Measurements from ENCODE around the gene DNAH12. TPM values are rescaled to one million over a fixed set of nuclear protein-coding genes. Genes with fewer than 3 reads are reported as not detected.

Gene DNAH12
- polyA plus RNA-seq, 1 donor from 2014 or later, result 1.8 TPM

DNA sequence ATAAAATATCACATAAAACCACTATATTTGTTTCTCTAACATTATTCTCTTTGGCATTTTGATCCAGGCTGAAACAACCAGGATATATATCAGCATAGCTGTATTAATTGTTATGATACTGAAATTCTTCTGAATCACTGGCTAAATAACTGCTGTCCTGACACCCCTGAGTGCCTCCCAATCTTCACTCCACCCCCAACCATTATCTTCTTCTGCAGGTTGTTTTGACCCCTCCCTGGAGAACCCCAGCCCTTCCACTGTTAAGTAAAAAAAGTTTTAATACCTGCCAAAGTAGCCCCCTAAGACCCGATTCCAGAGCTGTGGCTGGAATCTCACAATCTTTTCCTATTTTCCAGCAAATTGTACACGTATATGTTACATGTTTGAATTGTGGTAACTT, 124.1 kb downstream of the DNAH12 start:
- TF ChIP-seq, protein P1, sequence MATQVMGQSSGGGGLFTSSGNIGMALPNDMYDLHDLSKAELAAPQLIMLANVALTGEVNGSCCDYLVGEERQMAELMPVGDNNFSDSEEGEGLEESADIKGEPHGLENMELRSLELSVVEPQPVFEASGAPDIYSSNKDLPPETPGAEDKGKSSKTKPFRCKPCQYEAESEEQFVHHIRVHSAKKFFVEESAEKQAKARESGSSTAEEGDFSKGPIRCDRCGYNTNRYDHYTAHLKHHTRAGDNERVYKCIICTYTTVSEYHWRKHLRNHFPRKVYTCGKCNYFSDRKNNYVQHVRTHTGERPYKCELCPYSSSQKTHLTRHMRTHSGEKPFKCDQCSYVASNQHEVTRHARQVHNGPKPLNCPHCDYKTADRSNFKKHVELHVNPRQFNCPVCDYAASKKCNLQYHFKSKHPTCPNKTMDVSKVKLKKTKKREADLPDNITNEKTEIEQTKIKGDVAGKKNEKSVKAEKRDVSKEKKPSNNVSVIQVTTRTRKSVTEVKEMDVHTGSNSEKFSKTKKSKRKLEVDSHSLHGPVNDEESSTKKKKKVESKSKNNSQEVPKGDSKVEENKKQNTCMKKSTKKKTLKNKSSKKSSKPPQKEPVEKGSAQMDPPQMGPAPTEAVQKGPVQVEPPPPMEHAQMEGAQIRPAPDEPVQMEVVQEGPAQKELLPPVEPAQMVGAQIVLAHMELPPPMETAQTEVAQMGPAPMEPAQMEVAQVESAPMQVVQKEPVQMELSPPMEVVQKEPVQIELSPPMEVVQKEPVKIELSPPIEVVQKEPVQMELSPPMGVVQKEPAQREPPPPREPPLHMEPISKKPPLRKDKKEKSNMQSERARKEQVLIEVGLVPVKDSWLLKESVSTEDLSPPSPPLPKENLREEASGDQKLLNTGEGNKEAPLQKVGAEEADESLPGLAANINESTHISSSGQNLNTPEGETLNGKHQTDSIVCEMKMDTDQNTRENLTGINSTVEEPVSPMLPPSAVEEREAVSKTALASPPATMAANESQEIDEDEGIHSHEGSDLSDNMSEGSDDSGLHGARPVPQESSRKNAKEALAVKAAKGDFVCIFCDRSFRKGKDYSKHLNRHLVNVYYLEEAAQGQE (IDR thresholded peaks at IDR 0.05; ENCODE audit: borderline replicate concordance), result no peak
- TF ChIP-seq EZH2 (IDR thresholded peaks at IDR 0.05; ENCODE audit: borderline replicate concordance, insufficient read depth, low read length, poor library complexity, severe bottlenecking), result no peak
- TF ChIP-seq, protein P2, sequence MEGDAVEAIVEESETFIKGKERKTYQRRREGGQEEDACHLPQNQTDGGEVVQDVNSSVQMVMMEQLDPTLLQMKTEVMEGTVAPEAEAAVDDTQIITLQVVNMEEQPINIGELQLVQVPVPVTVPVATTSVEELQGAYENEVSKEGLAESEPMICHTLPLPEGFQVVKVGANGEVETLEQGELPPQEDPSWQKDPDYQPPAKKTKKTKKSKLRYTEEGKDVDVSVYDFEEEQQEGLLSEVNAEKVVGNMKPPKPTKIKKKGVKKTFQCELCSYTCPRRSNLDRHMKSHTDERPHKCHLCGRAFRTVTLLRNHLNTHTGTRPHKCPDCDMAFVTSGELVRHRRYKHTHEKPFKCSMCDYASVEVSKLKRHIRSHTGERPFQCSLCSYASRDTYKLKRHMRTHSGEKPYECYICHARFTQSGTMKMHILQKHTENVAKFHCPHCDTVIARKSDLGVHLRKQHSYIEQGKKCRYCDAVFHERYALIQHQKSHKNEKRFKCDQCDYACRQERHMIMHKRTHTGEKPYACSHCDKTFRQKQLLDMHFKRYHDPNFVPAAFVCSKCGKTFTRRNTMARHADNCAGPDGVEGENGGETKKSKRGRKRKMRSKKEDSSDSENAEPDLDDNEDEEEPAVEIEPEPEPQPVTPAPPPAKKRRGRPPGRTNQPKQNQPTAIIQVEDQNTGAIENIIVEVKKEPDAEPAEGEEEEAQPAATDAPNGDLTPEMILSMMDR (IDR thresholded peaks at IDR 0.05; ENCODE audit: poor library complexity, severe bottlenecking), result no peak
- TF ChIP-seq EP300 (conservative IDR thresholded peaks at IDR 0.05; ENCODE audit: poor library complexity, severe bottlenecking), result no peak
- TF ChIP-seq POLR2AphosphoS5 (IDR thresholded peaks at IDR 0.05), result no peak
- TF ChIP-seq SMC3 (conservative IDR thresholded peaks at IDR 0.05; ENCODE audit: poor library complexity), result no peak
- TF ChIP-seq RAD21 (conservative IDR thresholded peaks at IDR 0.05), result no peak
- no peak for TF ChIP-seq TAF1 (IDR thresholded peaks at IDR 0.05; ENCODE audit: low read depth)
- TF ChIP-seq MXI1 (conservative IDR thresholded peaks at IDR 0.05; ENCODE audit: poor library complexity, severe bottlenecking), result no peak
- Histone ChIP-seq H3K27me3 (ENCODE audit: insufficient read depth, low read depth, low read length) (no peaks in the 10 kb centered on the region), H4K20me1 (ENCODE audit: insufficient read depth) (no peaks in the 10 kb centered on the region)

DNA sequence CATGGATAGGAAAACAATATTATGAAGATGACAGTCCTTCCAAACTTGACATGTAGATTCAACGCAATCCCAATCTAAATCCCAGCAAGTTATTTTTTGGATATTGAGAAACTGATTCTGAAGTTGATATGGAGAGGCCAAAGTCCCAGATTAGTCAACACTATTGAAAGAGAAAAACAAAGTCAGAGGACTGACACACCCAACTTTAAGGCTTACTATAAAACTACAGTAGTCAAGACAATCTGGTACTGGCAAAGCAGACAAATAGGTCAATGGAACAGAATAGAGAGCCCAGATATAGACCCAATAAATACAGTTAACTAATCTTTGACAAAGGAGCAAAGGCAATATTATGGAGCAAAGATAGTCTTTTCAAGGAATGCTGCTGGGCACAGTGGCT, 132.4 kb downstream of the DNAH12 start:
- H3K4me3 ChIP-seq (ENCODE audit: low read length), result no peak overlapping the region
- no peaks in the 10 kb centered on the region for H3K9me3 ChIP-seq (ENCODE audit: low read length)
- H3K27me3 ChIP-seq (ENCODE audit: insufficient read depth, low read depth, low read length), result no peaks in the 10 kb centered on the region
- TF ChIP-seq POLR2AphosphoS5 (IDR thresholded peaks at IDR 0.05) (no peak), RAD21 (conservative IDR thresholded peaks at IDR 0.05) (no peak)
- TF ChIP-seq, protein P1 (IDR thresholded peaks at IDR 0.05; ENCODE audit: borderline replicate concordance), result no peak
- no peaks in the 10 kb centered on the region for H3K36me3 ChIP-seq (ENCODE audit: insufficient read depth, low read length)
- H3K9ac ChIP-seq (ENCODE audit: low read length), result no peak overlapping the region
- no peaks in the 10 kb centered on the region for H3K79me2 ChIP-seq (replicated peaks; ENCODE audit: insufficient read depth, low read length)
- H2AFZ ChIP-seq (ENCODE audit: low read depth, low read length), result no peak overlapping the region
- no peak overlapping the region for H3K4me2 ChIP-seq (ENCODE audit: low read length)
- H3K9me2 ChIP-seq (ENCODE audit: insufficient read depth, low read length), result no peaks in the 10 kb centered on the region
- H3K27ac ChIP-seq (ENCODE audit: low read length), result no peak overlapping the region
- no peaks in the 10 kb centered on the region for H4K20me1 ChIP-seq (ENCODE audit: insufficient read depth)
- no peaks in the 10 kb centered on the region for H3F3A ChIP-seq (ENCODE audit: insufficient read depth, low read length, poor library complexity, severe bottlenecking)

More for the DNA sequence above, 124.1 kb downstream of the DNAH12 start:
- Histone ChIP-seq H3K79me2 (replicated peaks; ENCODE audit: insufficient read depth, low read length) (no peaks in the 10 kb centered on the region), H3K36me3 (ENCODE audit: insufficient read depth, low read length) (no peaks in the 10 kb centered on the region), H3F3A (ENCODE audit: insufficient read depth, low read length, poor library complexity, severe bottlenecking) (no peaks in the 10 kb centered on the region), H3K4me3 (ENCODE audit: low read length) (no peak overlapping the region), H3K27ac (ENCODE audit: low read length) (no peak overlapping the region), H2AFZ (ENCODE audit: low read depth, low read length) (no peak overlapping the region), H3K9ac (ENCODE audit: low read length) (no peak overlapping the region), H3K9me2 (ENCODE audit: insufficient read depth, low read length) (no peaks in the 10 kb centered on the region), H3K4me2 (ENCODE audit: low read length) (no peak overlapping the region), H3K9me3 (ENCODE audit: low read length) (no peaks in the 10 kb centered on the region)

All from neural cell (in vitro differentiated cells).